A549 (cell line): ENCODE results near the gene HSD17B1. TPM values are rescaled to one million over a fixed set of nuclear protein-coding genes. Genes with fewer than 3 reads are reported as not detected.
"Not testable (repeated sequence)": the region's sequence is repeated elsewhere in the genome, so short reads cannot be mapped to it uniquely, and the experiment has no call there.

Experiments
- ATAC-seq, 2 experiments: fragments of 200-7000 bp in 1 of 2; fragments of >200 bp in 1 of 2; cut with Nextera tagmentation in 1 of 2; cut with Tn5 transposase in 1 of 2; 3 replicates each; pipeline versions ENCODE4 v1.8.0 to v1.9.1; 2018 to 2020; ENCODE audit warnings: mild to moderate bottlenecking in 1 of 2, moderate library complexity in 1 of 2
- CTCF ChIA-PET: fragments of 300-600 bp; sonication (Branson Sonifier 250); formaldehyde crosslinking; extraction: SDS; loops from one replicate; lab custom pipeline; 2021; ENCODE audit warnings: antibody characterized with exemption, inconsistent platforms; lab: Yijun Ruan, JAX
- POLR2A ChIA-PET: fragments of 350-600 bp; formaldehyde crosslinking; extraction: SDS; loops from one replicate; lab custom pipeline; 2021; ENCODE audit warnings: antibody characterized with exemption, inconsistent platforms; lab: Yijun Ruan, JAX
- DNase-seq, 2 experiments: peaks; one replicate each; pipeline versions ENCODE4 v3.0.0 to v3.0.0-alpha.2; 2011 to 2016; ENCODE audit warnings: low read depth in 1 of 2, low spot score in 1 of 2
- FAIRE-seq: peaks from 2 replicates; lab custom pipeline; 2011; peaks lifted over from hg19 to GRCh38; lab: Jason Lieb, UNC
- H3K27ac ChIP-seq, 2 experiments: fragments of >200 bp; sonication (Bioruptor Twin); formaldehyde crosslinking; 3 replicates each; pipeline ENCODE4 v1.5.1; 2016 to 2017
- H3K4me1 ChIP-seq: fragments of >200 bp; sonication (Bioruptor Twin); formaldehyde crosslinking; 3 replicates; pipeline ENCODE4 v1.6.1; 2016
- H3K4me2 ChIP-seq: fragments of >200 bp; sonication (Bioruptor Twin); formaldehyde crosslinking; 3 replicates; pipeline ENCODE4 v1.6.1; 2016
- H3K4me3 ChIP-seq: fragments of >200 bp; sonication (Bioruptor Twin); formaldehyde crosslinking; 3 replicates; pipeline ENCODE4 v1.5.1; 2016
- H3K9me3 ChIP-seq: fragments of >200 bp; sonication (Bioruptor Twin); formaldehyde crosslinking; 3 replicates; pipeline ENCODE4 v1.6.1; 2016
- CBX2 ChIP-seq: fragments of 200-600 bp; sonication (generic); IDR thresholded peaks from 2 replicates; pipeline ENCODE4 v1.6.1; 2016; ENCODE audit warnings: low read depth, mild to moderate bottlenecking, borderline replicate concordance
- CHD2 ChIP-seq: fragments of 150-350 bp; IDR thresholded peaks from 2 replicates; pipeline ENCODE4 v1.6.1; 2014; ENCODE audit warnings: low read length; ENCODE audit not compliant: partially characterized antibody
- FOSL2 ChIP-seq, 2 experiments: fragments of 450-650 bp in 1 of 2; fragments of >200 bp in 1 of 2; sonication (Bioruptor Twin) in 1 of 2; formaldehyde crosslinking; IDR thresholded peaks; 2 replicates each; pipeline versions ENCODE4 v1.5.0 to v1.6.1; 2016 to 2020; ENCODE audit warnings: mild to moderate bottlenecking in 1 of 2, moderate library complexity in 1 of 2
- GATA3 ChIP-seq: IDR thresholded peaks from 2 replicates; pipeline ENCODE4 v1.6.1; 2012; ENCODE audit warnings: borderline replicate concordance
- HDAC2 ChIP-seq: fragments of 200-600 bp; sonication (generic); IDR thresholded peaks from 2 replicates; pipeline ENCODE4 v1.6.1; 2016
- HES2 ChIP-seq: fragments of >200 bp; sonication (Bioruptor Twin); formaldehyde crosslinking; IDR thresholded peaks from 2 replicates; pipeline ENCODE4 v1.6.1; 2016
- HOXA7 ChIP-seq: fragments of 250-450 bp; sonication (Bioruptor Pico); IDR thresholded peaks from 2 replicates; pipeline ENCODE4 v1.5.0; 2020; ENCODE audit warnings: mild to moderate bottlenecking, moderate library complexity
- HOXB13 ChIP-seq: fragments of 250-450 bp; sonication (Bioruptor Pico); IDR thresholded peaks from 2 replicates; pipeline ENCODE4 v1.5.0; 2020; ENCODE audit warnings: low read depth, mild to moderate bottlenecking, moderate library complexity
- HOXB5 ChIP-seq: fragments of 250-450 bp; sonication (Bioruptor Pico); IDR thresholded peaks from 2 replicates; pipeline ENCODE4 v1.5.0; 2020; ENCODE audit warnings: mild to moderate bottlenecking, moderate library complexity
- JUNB ChIP-seq: fragments of >200 bp; sonication (Bioruptor Twin); formaldehyde crosslinking; IDR thresholded peaks from 2 replicates; pipeline ENCODE4 v1.6.1; 2016
- KDM1A ChIP-seq: fragments of 200-600 bp; sonication (generic); IDR thresholded peaks from 2 replicates; pipeline ENCODE4 v1.6.1; 2016; ENCODE audit warnings: low read depth, mild to moderate bottlenecking
- MAFK ChIP-seq: fragments of 450-650 bp; IDR thresholded peaks from 2 replicates; pipeline ENCODE4 v1.6.1; 2014; ENCODE audit not compliant: partially characterized antibody
- MYC ChIP-seq: IDR thresholded peaks from 2 replicates; pipeline ENCODE4 v1.6.1; 2012; ENCODE audit warnings: mild to moderate bottlenecking, inconsistent platforms, low read length, improper control_type of control experiment, borderline replicate concordance
- NFE2L2 ChIP-seq: fragments of 150-350 bp; conservative IDR thresholded peaks from 2 replicates; pipeline ENCODE4 v1.6.1; 2014; ENCODE audit warnings: low read length
- POLR2A ChIP-seq: IDR thresholded peaks from 2 replicates; pipeline ENCODE4 v1.6.1; 2012; ENCODE audit warnings: mild to moderate bottlenecking, low read length
- POLR2AphosphoS2 ChIP-seq: conservative IDR thresholded peaks from 2 replicates; pipeline ENCODE4 v1.6.1; 2012; ENCODE audit warnings: low read length, improper control_type of control experiment, inconsistent platforms
- RCOR1 ChIP-seq: fragments of 150-350 bp; IDR thresholded peaks from 2 replicates; pipeline ENCODE4 v1.6.1; 2014; ENCODE audit warnings: antibody characterized with exemption, low read length, low read depth
- USF2 ChIP-seq: fragments of 450-650 bp; IDR thresholded peaks from 2 replicates; pipeline ENCODE4 v1.6.1; 2014; ENCODE audit warnings: antibody characterized with exemption
- ZC3H11A ChIP-seq: fragments of 450-650 bp; IDR thresholded peaks from 2 replicates; pipeline ENCODE4 v1.6.1; 2014; ENCODE audit warnings: antibody characterized with exemption, mild to moderate bottlenecking
- ZSCAN20 ChIP-seq: fragments of 250-450 bp; sonication (Bioruptor Pico); IDR thresholded peaks from 2 replicates; pipeline ENCODE4 v1.8.0; 2022; ENCODE audit warnings: mild to moderate bottlenecking, moderate library complexity
- WGBS: methylation state at CpG from one replicate; pipeline ENCODE4 v1.1.6; 2017; ENCODE audit errors: missing lambda C conversion rate; 5-methylcytosine and 5-hydroxymethylcytosine counted together
- polyA plus RNA-seq, 4 experiments: library from polyadenylated mRNA; depleted of rRNA in 3 of 4; stranded (reverse); fragments of >200 nt; fragmentation: RNase III in 1 of 4; extraction: RNeasy Plus Mini Kit Qiagen cat#74134 plus additional on column Dnase treatment in 1 of 4; gene quantifications; 2 replicates in 3 of 4; 3 replicates in 1 of 4; pipeline ENCODE4 v1.2.3, GENCODE V29; 2011 to 2017
- TF ChIP-seq, protein P1 (sequence below): fragments of 200-600 bp; sonication (generic); IDR thresholded peaks from 2 replicates; pipeline ENCODE4 v1.6.1; 2016; ENCODE audit warnings: antibody characterized with exemption, mild to moderate bottlenecking, moderate library complexity
- TF ChIP-seq, protein P2 (sequence below): fragments of >200 bp; sonication (Bioruptor Twin); formaldehyde crosslinking; IDR thresholded peaks from 3 replicates; pipeline ENCODE4 v1.5.1; 2016

HSD17B1 gene
- polyA plus RNA-seq, 2 of the 4 experiments (the other 2 are of a cell fraction): 0.49 to 1.5 TPM

DNA sequence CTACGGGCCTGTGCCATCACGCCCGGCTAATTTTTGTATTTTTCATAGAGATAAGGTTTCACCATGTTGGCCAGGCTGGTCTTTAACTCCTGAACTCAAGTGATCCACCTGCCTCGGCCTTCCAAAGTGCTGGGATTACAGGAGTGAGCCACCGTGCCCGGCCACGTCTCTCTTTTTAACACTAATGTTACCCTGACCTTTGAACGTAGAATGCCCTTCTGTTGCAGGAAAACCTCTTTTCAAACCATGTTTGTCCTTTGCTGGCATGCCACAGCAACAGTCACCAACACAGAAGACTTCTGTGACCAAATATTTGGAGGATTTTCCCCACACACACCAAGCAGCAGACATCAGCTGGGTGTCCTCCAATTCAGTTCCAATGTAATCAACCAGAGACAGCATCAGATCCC is 7.8 kb upstream of the HSD17B1 start:
- Histone ChIP-seq H3K4me2 (no peak overlapping the region), H3K4me3 (no peak overlapping the region)
- TF ChIP-seq USF2 (no peak), HOXB13 (CRISPR knock-in tag) (no peak), POLR2A (no peak), FOSL2 (IDR thresholded peaks at IDR 0.05) (no peak), FOSL2 (CRISPR knock-in tag; IDR thresholded peaks at IDR 0.05) (no peak), ZSCAN20 (CRISPR knock-in tag) (no peak), HDAC2 (no peak), KDM1A (no peak), HOXB5 (no peak), HES2 (no peak), NFE2L2 (no peak), CHD2 (no peak), ZC3H11A (no peak), MAFK (no peak), POLR2AphosphoS2 (no peak)
- TF ChIP-seq, protein P1, sequence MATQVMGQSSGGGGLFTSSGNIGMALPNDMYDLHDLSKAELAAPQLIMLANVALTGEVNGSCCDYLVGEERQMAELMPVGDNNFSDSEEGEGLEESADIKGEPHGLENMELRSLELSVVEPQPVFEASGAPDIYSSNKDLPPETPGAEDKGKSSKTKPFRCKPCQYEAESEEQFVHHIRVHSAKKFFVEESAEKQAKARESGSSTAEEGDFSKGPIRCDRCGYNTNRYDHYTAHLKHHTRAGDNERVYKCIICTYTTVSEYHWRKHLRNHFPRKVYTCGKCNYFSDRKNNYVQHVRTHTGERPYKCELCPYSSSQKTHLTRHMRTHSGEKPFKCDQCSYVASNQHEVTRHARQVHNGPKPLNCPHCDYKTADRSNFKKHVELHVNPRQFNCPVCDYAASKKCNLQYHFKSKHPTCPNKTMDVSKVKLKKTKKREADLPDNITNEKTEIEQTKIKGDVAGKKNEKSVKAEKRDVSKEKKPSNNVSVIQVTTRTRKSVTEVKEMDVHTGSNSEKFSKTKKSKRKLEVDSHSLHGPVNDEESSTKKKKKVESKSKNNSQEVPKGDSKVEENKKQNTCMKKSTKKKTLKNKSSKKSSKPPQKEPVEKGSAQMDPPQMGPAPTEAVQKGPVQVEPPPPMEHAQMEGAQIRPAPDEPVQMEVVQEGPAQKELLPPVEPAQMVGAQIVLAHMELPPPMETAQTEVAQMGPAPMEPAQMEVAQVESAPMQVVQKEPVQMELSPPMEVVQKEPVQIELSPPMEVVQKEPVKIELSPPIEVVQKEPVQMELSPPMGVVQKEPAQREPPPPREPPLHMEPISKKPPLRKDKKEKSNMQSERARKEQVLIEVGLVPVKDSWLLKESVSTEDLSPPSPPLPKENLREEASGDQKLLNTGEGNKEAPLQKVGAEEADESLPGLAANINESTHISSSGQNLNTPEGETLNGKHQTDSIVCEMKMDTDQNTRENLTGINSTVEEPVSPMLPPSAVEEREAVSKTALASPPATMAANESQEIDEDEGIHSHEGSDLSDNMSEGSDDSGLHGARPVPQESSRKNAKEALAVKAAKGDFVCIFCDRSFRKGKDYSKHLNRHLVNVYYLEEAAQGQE: no peak
- TF ChIP-seq, all 56 proteins: peak for 0
- DNase-seq (no peak), ATAC-seq (no peak), FAIRE-seq (no peak)
- Histone ChIP-seq H3K4me1 (peaks cover 21% of the 10 kb centered on the region), H3K9me3 (no peaks in the 10 kb centered on the region), H3K27ac (no peak overlapping the region)
- CTCF ChIA-PET: interaction anchor here (1.0 to 4.2 kb wide), 3 partner anchors 8 to 233 kb away, joined by 3 to 37 read pairs (median 3); partner anchors contain the start of gene NAGLU
- WGBS: 81% methylated on average over 8 of the region's 8 CpGs
- POLR2A ChIA-PET: no interaction called here

GRCh38 chr17:42545755-42546505 is 6.8 kb upstream of the HSD17B1 start:
- DNase-seq, H3K9me3 ChIP-seq, H3K4me3 ChIP-seq, ATAC-seq, POLR2A ChIA-PET, H3K4me2 ChIP-seq, H3K27ac ChIP-seq: not testable (repeated sequence)
- peak; percentile 92 for FAIRE-seq
- CTCF ChIA-PET: interaction anchor here (0.6 to 4.2 kb wide), 7 partner anchors 9 to 392 kb away, joined by 3 to 37 read pairs (median 5); partner anchors contain the start of genes NAGLU and PSMC3IP
- 91% methylated on average over 9 of the region's 9 CpGs for WGBS
- H3K4me1 ChIP-seq: peaks cover 18% of the 10 kb centered on the region

DNA sequence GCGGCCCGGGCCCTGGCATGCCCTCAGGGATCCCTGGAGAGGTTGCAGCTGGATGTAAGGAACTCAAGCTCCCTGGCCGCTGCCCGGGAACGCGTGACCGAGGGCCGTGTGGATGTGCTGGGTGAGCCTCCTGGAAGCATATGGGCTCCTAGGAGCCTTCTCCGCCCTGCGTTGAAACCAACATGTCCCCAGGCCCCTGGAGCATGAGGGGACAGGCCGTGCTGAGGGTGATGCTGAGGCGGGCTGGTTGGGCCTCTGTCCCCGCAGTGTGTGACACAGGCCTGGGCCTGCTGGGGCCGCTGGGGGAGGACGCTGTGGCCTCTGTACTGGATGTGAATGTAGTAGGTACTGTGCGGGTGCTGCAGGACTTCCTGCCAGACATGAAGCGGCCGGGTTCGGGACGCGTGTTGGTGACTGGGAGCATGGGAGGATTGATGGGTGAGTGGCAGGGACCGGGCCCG is 5.7 kb upstream of the HSD17B1 start:
- CTCF ChIA-PET: interaction anchor here (0.6 to 4.2 kb wide), 12 partner anchors 10 to 523 kb away, joined by 3 to 37 read pairs (median 5); partner anchors contain the start of genes NAGLU and PSMC3IP
- ATAC-seq (peak; percentile 7 to 14; a peak in 5 of 6 replicates), FAIRE-seq (no peak), DNase-seq (no peak)
- Histone ChIP-seq H3K9me3 (no peaks in the 10 kb centered on the region), H3K4me3 (no peak overlapping the region), H3K4me2 (no peak overlapping the region), H3K27ac (no peak overlapping the region), H3K4me1 (peaks cover 9% of the 10 kb centered on the region; the same call in 2 of the 3 replicates)
- 94% methylated on average over 23 of the region's 23 CpGs for WGBS
- POLR2A ChIA-PET: no interaction called here
- no peak for TF ChIP-seq GATA3
- TF ChIP-seq CBX2: no peak
- TF ChIP-seq JUNB: no peak
- TF ChIP-seq MYC: no peak
- no peak for TF ChIP-seq HES2
- TF ChIP-seq NFE2L2: no peak
- TF ChIP-seq CHD2: no peak
- TF ChIP-seq, protein P2, sequence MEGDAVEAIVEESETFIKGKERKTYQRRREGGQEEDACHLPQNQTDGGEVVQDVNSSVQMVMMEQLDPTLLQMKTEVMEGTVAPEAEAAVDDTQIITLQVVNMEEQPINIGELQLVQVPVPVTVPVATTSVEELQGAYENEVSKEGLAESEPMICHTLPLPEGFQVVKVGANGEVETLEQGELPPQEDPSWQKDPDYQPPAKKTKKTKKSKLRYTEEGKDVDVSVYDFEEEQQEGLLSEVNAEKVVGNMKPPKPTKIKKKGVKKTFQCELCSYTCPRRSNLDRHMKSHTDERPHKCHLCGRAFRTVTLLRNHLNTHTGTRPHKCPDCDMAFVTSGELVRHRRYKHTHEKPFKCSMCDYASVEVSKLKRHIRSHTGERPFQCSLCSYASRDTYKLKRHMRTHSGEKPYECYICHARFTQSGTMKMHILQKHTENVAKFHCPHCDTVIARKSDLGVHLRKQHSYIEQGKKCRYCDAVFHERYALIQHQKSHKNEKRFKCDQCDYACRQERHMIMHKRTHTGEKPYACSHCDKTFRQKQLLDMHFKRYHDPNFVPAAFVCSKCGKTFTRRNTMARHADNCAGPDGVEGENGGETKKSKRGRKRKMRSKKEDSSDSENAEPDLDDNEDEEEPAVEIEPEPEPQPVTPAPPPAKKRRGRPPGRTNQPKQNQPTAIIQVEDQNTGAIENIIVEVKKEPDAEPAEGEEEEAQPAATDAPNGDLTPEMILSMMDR: no peak
- TF ChIP-seq HOXA7 (CRISPR knock-in tag): no peak
- TF ChIP-seq RCOR1: no peak
